ENCODE results near the gene C2orf81.
A peak's percentile ranks its signal among the peaks of the same experiment; 100 is the strongest.

Gene C2orf81

DNA sequence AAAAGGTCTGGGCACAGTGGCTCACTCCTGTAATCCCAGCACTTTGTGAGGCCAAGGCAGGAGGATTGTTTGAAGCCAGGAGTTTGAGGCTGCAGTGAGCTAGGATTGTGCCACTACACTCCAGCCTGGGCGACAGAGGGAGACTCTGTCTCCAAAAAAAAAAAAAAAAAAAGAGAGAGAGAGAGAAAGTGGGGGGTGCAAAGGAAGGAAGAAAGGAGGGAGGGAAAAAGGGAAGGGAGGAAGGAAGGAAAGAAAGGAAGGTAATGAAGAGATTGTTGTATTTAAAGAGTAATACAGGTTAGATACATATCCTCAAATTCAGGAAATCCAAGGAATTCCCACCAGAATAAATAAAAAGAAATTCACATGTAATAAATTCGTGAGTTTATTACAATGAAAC is 19.5 kb downstream of the C2orf81 start:
- H3K27ac ChIP-seq (ENCODE audit: low read depth, low read length): no peak overlapping the region
- no peaks in the 10 kb centered on the region for H3K36me3 ChIP-seq (ENCODE audit: control insufficient read depth, insufficient read depth, low read length)
- no peak overlapping the region for H3K4me3 ChIP-seq (ENCODE audit: low read depth, low read length)
- no peaks in the 10 kb centered on the region for H3K9me3 ChIP-seq (ENCODE audit: control insufficient read depth, insufficient read depth, low read length)
- H3K9ac ChIP-seq (ENCODE audit: low read depth, low read length): no peak overlapping the region
- no peaks in the 10 kb centered on the region for H3K4me1 ChIP-seq (ENCODE audit: control insufficient read depth, insufficient read depth, low read length)
- H3K27me3 ChIP-seq (ENCODE audit: control insufficient read depth, insufficient read depth, low read length): no peaks in the 10 kb centered on the region

DNA sequence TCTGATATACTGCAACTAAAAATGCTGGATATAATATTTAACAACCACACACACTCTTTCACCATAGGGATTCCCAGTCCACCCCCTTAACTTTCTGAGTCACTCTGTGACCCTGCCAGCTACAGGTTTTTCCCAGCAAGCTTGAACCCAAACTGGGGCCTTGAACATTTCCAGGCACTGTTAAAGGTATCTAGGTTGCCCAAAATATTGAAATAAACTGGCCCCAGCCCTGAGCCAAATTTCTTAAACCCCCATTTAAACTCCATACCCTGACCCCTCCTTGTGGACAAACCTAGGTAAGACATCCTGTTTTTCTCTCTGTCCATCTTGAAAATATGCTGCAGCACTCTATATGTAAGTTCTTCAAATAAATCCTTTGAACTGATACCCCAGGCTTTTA is 21.6 kb downstream of the C2orf81 start:
- H3K4me1 ChIP-seq (ENCODE audit: control insufficient read depth, insufficient read depth, low read length): no peaks in the 10 kb centered on the region
- H3K27ac ChIP-seq (ENCODE audit: low read depth, low read length): no peak overlapping the region
- H3K9ac ChIP-seq (ENCODE audit: low read depth, low read length): no peak overlapping the region
- H3K27me3 ChIP-seq (ENCODE audit: control insufficient read depth, insufficient read depth, low read length): no peaks in the 10 kb centered on the region
- no peaks in the 10 kb centered on the region for H3K36me3 ChIP-seq (ENCODE audit: control insufficient read depth, insufficient read depth, low read length)
- H3K4me3 ChIP-seq (ENCODE audit: low read depth, low read length): no peak overlapping the region
- no peaks in the 10 kb centered on the region for H3K9me3 ChIP-seq (ENCODE audit: control insufficient read depth, insufficient read depth, low read length)

DNA sequence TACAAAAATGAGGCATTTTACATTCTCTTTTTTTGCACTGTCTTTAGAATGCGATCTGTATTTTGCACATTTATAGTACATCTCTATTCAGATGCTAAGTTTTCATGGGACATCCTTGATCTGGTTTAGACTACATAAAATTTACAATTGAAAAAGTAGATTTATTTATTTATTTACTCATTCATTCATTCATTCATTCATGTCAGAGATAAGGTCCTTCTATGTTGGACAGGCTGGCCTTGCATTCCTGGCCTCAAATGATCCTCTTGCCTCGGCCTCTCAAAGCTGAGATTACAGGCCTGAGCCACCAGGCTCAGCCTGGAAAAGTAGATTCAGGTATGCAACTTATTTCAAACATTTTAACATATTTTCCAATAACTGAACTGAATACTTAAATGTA is 25.3 kb downstream of the C2orf81 start:
- Histone ChIP-seq H3K36me3 (ENCODE audit: control insufficient read depth, insufficient read depth, low read length) (no peaks in the 10 kb centered on the region), H3K4me1 (ENCODE audit: control insufficient read depth, insufficient read depth, low read length) (0 out of 2 replicates have a peak, but pooled peaks cover 3% of the 10 kb centered on the region), H3K9ac (ENCODE audit: low read depth, low read length) (no peak overlapping the region), H3K27me3 (ENCODE audit: control insufficient read depth, insufficient read depth, low read length) (no peaks in the 10 kb centered on the region), H3K27ac (ENCODE audit: low read depth, low read length) (no peak overlapping the region), H3K4me3 (ENCODE audit: low read depth, low read length) (no peak overlapping the region), H3K9me3 (ENCODE audit: control insufficient read depth, insufficient read depth, low read length) (no peaks in the 10 kb centered on the region)

DNA sequence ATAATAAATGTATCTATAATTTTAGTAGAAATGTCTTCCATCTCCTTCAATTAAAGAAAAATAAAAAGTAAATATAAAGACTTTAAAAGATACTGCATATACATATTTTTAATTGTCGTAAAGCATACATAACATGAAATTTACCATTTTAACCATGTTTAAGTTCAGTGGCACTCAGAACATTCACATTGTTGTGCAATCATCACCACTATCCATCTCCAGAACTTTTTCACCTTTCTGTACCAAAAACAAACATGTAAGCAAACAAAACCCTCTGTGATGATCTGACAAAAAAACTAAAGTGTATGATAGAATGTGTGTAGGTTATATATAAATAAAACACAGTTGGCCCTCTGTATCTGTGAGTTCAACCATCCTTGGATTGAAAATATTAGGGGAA is 27.9 kb downstream of the C2orf81 start:
- H3K4me3 ChIP-seq (ENCODE audit: low read depth, low read length): no peak overlapping the region
- H3K9ac ChIP-seq (ENCODE audit: low read depth, low read length): no peak overlapping the region
- H3K27ac ChIP-seq (ENCODE audit: low read depth, low read length): no peak overlapping the region
- no peaks in the 10 kb centered on the region for H3K27me3 ChIP-seq (ENCODE audit: control insufficient read depth, insufficient read depth, low read length)
- H3K9me3 ChIP-seq (ENCODE audit: control insufficient read depth, insufficient read depth, low read length): no peaks in the 10 kb centered on the region
- peaks cover 10% of the 10 kb centered on the region; the same call in 1 of the 2 replicates for H3K4me1 ChIP-seq (ENCODE audit: control insufficient read depth, insufficient read depth, low read length)
- H3K36me3 ChIP-seq (ENCODE audit: control insufficient read depth, insufficient read depth, low read length): no peaks in the 10 kb centered on the region

DNA sequence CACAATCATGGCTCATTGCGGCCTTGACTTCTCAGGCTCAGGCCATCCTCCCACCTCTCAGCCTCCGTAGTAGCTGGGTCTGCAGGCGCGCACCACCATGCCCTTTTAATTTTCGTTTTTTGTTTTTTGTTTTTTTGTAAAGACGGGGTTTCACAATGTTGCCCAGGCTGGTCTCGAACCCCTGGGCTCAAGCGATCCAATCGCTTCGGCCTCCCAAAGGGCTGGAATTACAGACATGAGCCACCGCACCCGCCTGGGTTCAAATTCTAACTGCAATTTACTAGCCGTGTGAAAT is 29.0 kb downstream of the C2orf81 start:
- Histone ChIP-seq H3K9ac (ENCODE audit: low read depth, low read length) (0 out of 2 replicates have a peak overlapping the region, but pooled peaks have one; percentile 87), H3K27me3 (ENCODE audit: control insufficient read depth, insufficient read depth, low read length) (no peaks in the 10 kb centered on the region), H3K36me3 (ENCODE audit: control insufficient read depth, insufficient read depth, low read length) (no peaks in the 10 kb centered on the region), H3K4me1 (ENCODE audit: control insufficient read depth, insufficient read depth, low read length) (peaks cover 10% of the 10 kb centered on the region; the same call in 1 of the 2 replicates), H3K4me3 (ENCODE audit: low read depth, low read length) (peak overlapping the region; percentile 100; the same call in 1 of the 2 replicates), H3K9me3 (ENCODE audit: control insufficient read depth, insufficient read depth, low read length) (no peaks in the 10 kb centered on the region), H3K27ac (ENCODE audit: low read depth, low read length) (no peak overlapping the region)

DNA sequence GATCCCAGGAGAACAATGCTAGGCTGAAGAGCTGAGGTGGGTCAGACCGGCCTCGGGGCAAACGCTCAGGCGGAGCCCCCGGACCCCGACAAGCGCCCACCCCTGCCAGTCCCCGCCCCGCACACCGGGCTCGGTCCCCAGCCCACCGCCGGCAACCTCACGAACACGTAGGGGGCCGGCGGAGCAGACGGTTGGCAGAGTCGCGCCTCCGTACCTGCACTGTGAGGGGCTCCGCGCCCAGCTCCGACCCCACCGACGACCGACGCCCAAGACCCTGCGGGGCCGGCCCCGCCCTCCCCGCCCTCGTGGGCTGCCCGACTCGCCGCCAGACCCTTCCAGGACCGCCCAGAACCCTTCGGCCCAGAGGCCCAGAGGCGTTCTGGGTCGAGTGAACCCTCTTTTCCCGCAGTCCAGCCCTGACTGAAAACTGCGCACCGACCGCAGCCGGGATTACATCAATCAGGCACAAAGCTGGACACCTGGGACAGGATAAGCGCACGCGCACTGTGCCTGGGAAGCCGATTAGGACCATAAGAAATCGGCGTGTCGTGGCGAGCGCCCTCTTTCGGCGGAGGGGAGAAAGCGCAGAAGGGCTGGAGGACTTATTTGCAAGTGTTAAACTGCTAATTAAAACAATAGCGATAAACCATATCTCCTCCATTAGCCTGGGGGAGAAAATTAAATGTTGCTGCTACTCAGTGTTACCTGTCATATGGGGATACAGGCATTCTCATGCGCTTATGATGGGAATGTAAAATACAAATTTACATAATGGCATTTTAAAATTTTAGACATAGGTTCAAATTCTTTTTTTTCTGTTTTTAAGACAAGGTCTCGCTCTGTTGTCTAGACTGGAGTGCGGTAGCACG is 29.6 kb downstream of the C2orf81 start:
- peak overlapping the region; percentile 87 for H3K9ac ChIP-seq (ENCODE audit: low read depth, low read length)
- H3K27ac ChIP-seq (ENCODE audit: low read depth, low read length): peak overlapping the region; percentile 92
- no peaks in the 10 kb centered on the region for H3K27me3 ChIP-seq (ENCODE audit: control insufficient read depth, insufficient read depth, low read length)
- H3K4me1 ChIP-seq (ENCODE audit: control insufficient read depth, insufficient read depth, low read length): peaks cover 10% of the 10 kb centered on the region; the same call in 1 of the 2 replicates
- no peaks in the 10 kb centered on the region for H3K36me3 ChIP-seq (ENCODE audit: control insufficient read depth, insufficient read depth, low read length)
- peak overlapping the region; percentile 100 for H3K4me3 ChIP-seq (ENCODE audit: low read depth, low read length)
- no peaks in the 10 kb centered on the region for H3K9me3 ChIP-seq (ENCODE audit: control insufficient read depth, insufficient read depth, low read length)

DNA sequence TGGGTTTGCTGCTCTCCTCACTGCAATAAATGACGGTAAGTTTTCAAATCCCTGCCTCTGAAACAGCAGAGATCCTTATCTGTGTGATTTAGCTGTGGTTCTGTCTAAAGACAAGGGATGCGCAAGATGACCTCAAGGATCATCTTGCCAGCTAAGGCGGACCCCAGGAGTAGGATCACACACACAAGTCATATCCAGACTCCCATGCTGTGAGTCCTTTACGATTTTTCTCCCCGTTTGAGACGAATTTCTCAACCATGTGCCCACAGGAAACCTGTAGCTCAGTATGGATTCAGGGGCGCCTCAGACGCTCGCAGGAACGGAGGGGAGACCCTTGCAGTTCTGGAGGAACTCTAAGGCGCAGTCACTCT is 30.2 kb downstream of the C2orf81 start:
- Histone ChIP-seq H3K9me3 (ENCODE audit: control insufficient read depth, insufficient read depth, low read length) (no peaks in the 10 kb centered on the region), H3K4me1 (ENCODE audit: control insufficient read depth, insufficient read depth, low read length) (peaks cover 10% of the 10 kb centered on the region; the same call in 1 of the 2 replicates), H3K36me3 (ENCODE audit: control insufficient read depth, insufficient read depth, low read length) (0 out of 2 replicates have a peak, but pooled peaks cover under 1% of the 10 kb centered on the region), H3K27ac (ENCODE audit: low read depth, low read length) (peak overlapping the region; percentile 92), H3K9ac (ENCODE audit: low read depth, low read length) (peak overlapping the region; percentile 87), H3K27me3 (ENCODE audit: control insufficient read depth, insufficient read depth, low read length) (no peaks in the 10 kb centered on the region), H3K4me3 (ENCODE audit: low read depth, low read length) (peak overlapping the region; percentile 100)

DNA sequence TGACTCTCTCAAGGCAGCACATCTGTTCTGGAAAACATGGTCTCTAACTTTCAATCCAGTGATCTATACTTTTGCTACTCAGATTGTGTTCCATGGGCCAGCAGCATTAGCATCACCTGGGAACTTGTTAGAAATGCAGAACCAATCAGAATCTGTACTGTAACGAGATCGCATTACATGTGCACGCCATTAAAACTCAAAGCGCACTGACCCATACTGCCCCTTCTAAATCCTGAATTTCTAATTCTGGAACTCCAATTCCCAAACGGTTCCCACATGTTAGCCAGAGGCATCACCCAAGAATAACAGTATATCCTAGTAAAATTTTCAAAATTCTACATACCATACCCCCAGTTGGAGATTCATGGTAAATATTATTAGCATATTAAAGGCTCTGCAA is 30.8 kb downstream of the C2orf81 start:
- H3K9ac ChIP-seq (ENCODE audit: low read depth, low read length): peak overlapping the region; percentile 87
- no peak overlapping the region for H3K27ac ChIP-seq (ENCODE audit: low read depth, low read length)
- H3K36me3 ChIP-seq (ENCODE audit: control insufficient read depth, insufficient read depth, low read length): peaks cover 6% of the 10 kb centered on the region; the same call in 1 of the 2 replicates
- no peaks in the 10 kb centered on the region for H3K9me3 ChIP-seq (ENCODE audit: control insufficient read depth, insufficient read depth, low read length)
- H3K4me1 ChIP-seq (ENCODE audit: control insufficient read depth, insufficient read depth, low read length): peaks cover 10% of the 10 kb centered on the region; the same call in 1 of the 2 replicates
- no peaks in the 10 kb centered on the region for H3K27me3 ChIP-seq (ENCODE audit: control insufficient read depth, insufficient read depth, low read length)
- H3K4me3 ChIP-seq (ENCODE audit: low read depth, low read length): peak overlapping the region; percentile 100

DNA sequence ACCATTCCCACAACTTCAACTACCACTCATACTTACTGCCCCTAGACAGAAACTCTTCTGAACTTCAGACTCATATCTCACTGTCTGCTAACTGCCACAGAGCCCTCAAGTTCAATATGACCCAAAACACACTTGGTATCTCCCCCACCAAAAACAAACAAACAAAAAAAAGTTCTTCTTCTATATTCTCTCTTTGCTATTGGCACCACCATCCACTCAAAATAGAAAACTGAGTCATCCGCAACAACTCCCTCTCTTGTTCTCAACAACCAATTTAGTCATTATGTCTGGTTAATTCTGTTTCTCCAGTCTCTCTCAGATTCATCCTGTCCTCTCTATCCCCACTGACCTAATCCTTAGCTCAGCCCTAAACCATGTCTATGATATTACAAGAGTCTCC is 34.1 kb downstream of the C2orf81 start:
- Histone ChIP-seq H3K4me1 (ENCODE audit: control insufficient read depth, insufficient read depth, low read length) (peaks cover 9% of the 10 kb centered on the region; the same call in 1 of the 2 replicates), H3K27ac (ENCODE audit: low read depth, low read length) (no peak overlapping the region), H3K9ac (ENCODE audit: low read depth, low read length) (no peak overlapping the region), H3K27me3 (ENCODE audit: control insufficient read depth, insufficient read depth, low read length) (no peaks in the 10 kb centered on the region), H3K9me3 (ENCODE audit: control insufficient read depth, insufficient read depth, low read length) (no peaks in the 10 kb centered on the region), H3K4me3 (ENCODE audit: low read depth, low read length) (no peak overlapping the region), H3K36me3 (ENCODE audit: control insufficient read depth, insufficient read depth, low read length) (peaks cover 28% of the 10 kb centered on the region)

DNA sequence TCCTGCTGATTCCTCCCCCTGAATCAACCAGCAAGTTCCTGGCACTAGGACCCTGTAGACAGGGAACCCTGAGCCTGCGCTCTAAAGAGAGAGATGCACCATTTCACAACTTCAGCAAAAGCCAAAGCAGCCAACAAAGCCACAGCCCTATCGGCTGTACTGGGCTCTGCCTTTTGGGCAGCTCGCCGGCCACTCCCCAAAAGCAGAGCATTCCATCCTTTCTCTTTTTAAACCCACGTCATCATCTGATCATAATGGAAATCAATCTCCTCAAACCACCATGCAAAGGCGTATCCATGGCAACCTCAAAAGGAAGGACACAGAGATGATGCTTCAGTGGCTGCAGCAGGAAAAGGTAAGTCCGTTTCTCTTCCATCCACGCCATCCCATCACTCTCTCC is 36.0 kb downstream of the C2orf81 start:
- Histone ChIP-seq H3K9ac (ENCODE audit: low read depth, low read length) (no peak overlapping the region), H3K4me1 (ENCODE audit: control insufficient read depth, insufficient read depth, low read length) (peaks cover 7% of the 10 kb centered on the region), H3K27ac (ENCODE audit: low read depth, low read length) (no peak overlapping the region), H3K9me3 (ENCODE audit: control insufficient read depth, insufficient read depth, low read length) (no peaks in the 10 kb centered on the region), H3K36me3 (ENCODE audit: control insufficient read depth, insufficient read depth, low read length) (peaks cover 28% of the 10 kb centered on the region), H3K27me3 (ENCODE audit: control insufficient read depth, insufficient read depth, low read length) (no peaks in the 10 kb centered on the region), H3K4me3 (ENCODE audit: low read depth, low read length) (no peak overlapping the region)

DNA sequence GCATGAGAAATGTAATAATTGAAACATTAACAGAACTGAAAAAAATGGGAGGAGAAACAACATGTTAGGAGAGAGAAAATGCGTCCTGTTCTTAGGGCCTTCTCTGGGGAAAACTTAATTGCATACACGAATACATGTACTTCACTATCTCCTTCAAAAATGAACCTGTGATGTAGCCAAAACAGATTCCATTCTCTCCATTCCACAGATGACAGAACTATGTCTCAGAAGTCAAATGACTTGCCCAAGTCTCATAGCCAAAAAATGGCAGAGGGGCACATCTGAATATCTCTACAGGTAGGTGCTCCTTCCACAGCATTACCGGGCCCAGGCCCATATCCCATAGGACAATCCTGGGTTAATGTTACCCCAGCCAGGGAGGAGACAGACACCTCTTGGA is 37.4 kb downstream of the C2orf81 start:
- H3K36me3 ChIP-seq (ENCODE audit: control insufficient read depth, insufficient read depth, low read length): peaks cover 28% of the 10 kb centered on the region
- H3K27ac ChIP-seq (ENCODE audit: low read depth, low read length): no peak overlapping the region
- no peaks in the 10 kb centered on the region for H3K9me3 ChIP-seq (ENCODE audit: control insufficient read depth, insufficient read depth, low read length)
- H3K27me3 ChIP-seq (ENCODE audit: control insufficient read depth, insufficient read depth, low read length): no peaks in the 10 kb centered on the region
- H3K9ac ChIP-seq (ENCODE audit: low read depth, low read length): no peak overlapping the region
- no peak overlapping the region for H3K4me3 ChIP-seq (ENCODE audit: low read depth, low read length)
- peaks cover 15% of the 10 kb centered on the region for H3K4me1 ChIP-seq (ENCODE audit: control insufficient read depth, insufficient read depth, low read length)

Measured in HUES48 (cell line).